WTC11 (cell line): ENCODE data around the gene PTPN1.

ENCODE experiments used
- FOXP1 ChIP-seq: sonication (generic); formaldehyde crosslinking; IDR thresholded peaks from 2 replicates; pipeline ENCODE4 v1.8.0; 2022; ENCODE audit warnings: missing genetic modification reagents, mild to moderate bottlenecking, moderate library complexity, borderline replicate concordance
- JUN ChIP-seq: sonication (generic); formaldehyde crosslinking; IDR thresholded peaks from 2 replicates; pipeline ENCODE4 v1.8.0; 2023; ENCODE audit warnings: mild to moderate bottlenecking, missing genetic modification reagents
- NR3C1 ChIP-seq: sonication (generic); formaldehyde crosslinking; conservative IDR thresholded peaks from 2 replicates; pipeline ENCODE4 v1.8.1; 2023; ENCODE audit warnings: low read depth, mild to moderate bottlenecking, missing genetic modification reagents
- SMAD3 ChIP-seq: sonication (generic); formaldehyde crosslinking; IDR thresholded peaks from 2 replicates; pipeline ENCODE4 v1.8.0; 2022; ENCODE audit warnings: missing genetic modification reagents, mild to moderate bottlenecking, borderline replicate concordance
- SP1 ChIP-seq: sonication (generic); formaldehyde crosslinking; conservative IDR thresholded peaks from 2 replicates; pipeline ENCODE4 v1.8.1; 2022; ENCODE audit warnings: missing genetic modification reagents
- ZBTB21 ChIP-seq: sonication (generic); formaldehyde crosslinking; IDR thresholded peaks from 2 replicates; pipeline ENCODE4 v1.8.1; 2023; ENCODE audit warnings: mild to moderate bottlenecking, missing genetic modification reagents, borderline replicate concordance
- ZNF219 ChIP-seq: sonication (generic); formaldehyde crosslinking; IDR thresholded peaks from 2 replicates; pipeline ENCODE4 v1.8.0; 2023; ENCODE audit warnings: missing genetic modification reagents, mild to moderate bottlenecking, borderline replicate concordance
- ZNF232 ChIP-seq: sonication (generic); formaldehyde crosslinking; IDR thresholded peaks from 2 replicates; pipeline ENCODE4 v1.8.0; 2022; ENCODE audit warnings: mild to moderate bottlenecking, missing genetic modification reagents
- TF ChIP-seq, protein P1 (sequence below): sonication (generic); formaldehyde crosslinking; IDR thresholded peaks from 2 replicates; pipeline ENCODE4 v1.8.0; 2022; ENCODE audit warnings: mild to moderate bottlenecking, missing genetic modification reagents
- TF ChIP-seq, protein P2 (sequence below): fragments of 200-600 bp; IDR thresholded peaks from 2 replicates; pipeline ENCODE4 v1.8.0; 2022; ENCODE audit warnings: antibody characterized with exemption
- TF ChIP-seq, protein P3 (sequence below): sonication (generic); formaldehyde crosslinking; IDR thresholded peaks from 2 replicates; pipeline ENCODE4 v1.8.1; 2023; ENCODE audit warnings: mild to moderate bottlenecking, missing genetic modification reagents, moderate library complexity
- TF ChIP-seq, protein P4 (sequence below): sonication (generic); formaldehyde crosslinking; IDR thresholded peaks from 2 replicates; pipeline ENCODE4 v1.8.1; 2023; ENCODE audit warnings: mild to moderate bottlenecking, moderate library complexity, missing genetic modification reagents
- TF ChIP-seq, protein P5 (sequence below): sonication (generic); formaldehyde crosslinking; IDR thresholded peaks from 2 replicates; pipeline ENCODE4 v1.8.0; 2022; ENCODE audit warnings: mild to moderate bottlenecking, missing genetic modification reagents

DNA sequence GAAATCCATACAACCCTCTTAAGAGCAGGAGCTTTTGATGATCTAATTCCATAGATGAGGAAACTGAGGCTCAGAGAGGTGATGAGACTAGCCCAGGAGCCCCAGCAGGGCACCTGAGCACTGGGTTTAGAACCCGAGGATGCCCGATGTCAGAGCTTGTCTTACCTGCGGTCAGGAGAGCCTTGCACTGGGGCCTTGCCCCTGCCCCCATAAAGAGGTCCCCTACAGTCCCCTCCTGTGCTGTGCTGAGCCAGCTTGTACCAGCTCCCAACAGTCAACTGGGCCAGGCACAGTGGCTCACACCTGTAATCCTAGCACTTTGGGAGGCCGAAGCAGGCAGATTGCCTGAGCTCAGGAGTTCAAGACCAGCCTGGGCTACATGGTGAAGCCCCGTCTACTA lies 122.5 kb downstream of the PTPN1 start:
- TF ChIP-seq, protein P1, sequence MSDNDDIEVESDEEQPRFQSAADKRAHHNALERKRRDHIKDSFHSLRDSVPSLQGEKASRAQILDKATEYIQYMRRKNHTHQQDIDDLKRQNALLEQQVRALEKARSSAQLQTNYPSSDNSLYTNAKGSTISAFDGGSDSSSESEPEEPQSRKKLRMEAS (CRISPR knock-in tag) = no peak
- TF ChIP-seq, protein P2, sequence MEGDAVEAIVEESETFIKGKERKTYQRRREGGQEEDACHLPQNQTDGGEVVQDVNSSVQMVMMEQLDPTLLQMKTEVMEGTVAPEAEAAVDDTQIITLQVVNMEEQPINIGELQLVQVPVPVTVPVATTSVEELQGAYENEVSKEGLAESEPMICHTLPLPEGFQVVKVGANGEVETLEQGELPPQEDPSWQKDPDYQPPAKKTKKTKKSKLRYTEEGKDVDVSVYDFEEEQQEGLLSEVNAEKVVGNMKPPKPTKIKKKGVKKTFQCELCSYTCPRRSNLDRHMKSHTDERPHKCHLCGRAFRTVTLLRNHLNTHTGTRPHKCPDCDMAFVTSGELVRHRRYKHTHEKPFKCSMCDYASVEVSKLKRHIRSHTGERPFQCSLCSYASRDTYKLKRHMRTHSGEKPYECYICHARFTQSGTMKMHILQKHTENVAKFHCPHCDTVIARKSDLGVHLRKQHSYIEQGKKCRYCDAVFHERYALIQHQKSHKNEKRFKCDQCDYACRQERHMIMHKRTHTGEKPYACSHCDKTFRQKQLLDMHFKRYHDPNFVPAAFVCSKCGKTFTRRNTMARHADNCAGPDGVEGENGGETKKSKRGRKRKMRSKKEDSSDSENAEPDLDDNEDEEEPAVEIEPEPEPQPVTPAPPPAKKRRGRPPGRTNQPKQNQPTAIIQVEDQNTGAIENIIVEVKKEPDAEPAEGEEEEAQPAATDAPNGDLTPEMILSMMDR = no peak
- TF ChIP-seq, protein P3, sequence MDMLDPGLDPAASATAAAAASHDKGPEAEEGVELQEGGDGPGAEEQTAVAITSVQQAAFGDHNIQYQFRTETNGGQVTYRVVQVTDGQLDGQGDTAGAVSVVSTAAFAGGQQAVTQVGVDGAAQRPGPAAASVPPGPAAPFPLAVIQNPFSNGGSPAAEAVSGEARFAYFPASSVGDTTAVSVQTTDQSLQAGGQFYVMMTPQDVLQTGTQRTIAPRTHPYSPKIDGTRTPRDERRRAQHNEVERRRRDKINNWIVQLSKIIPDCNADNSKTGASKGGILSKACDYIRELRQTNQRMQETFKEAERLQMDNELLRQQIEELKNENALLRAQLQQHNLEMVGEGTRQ = no peak
- TF ChIP-seq, protein P4, sequence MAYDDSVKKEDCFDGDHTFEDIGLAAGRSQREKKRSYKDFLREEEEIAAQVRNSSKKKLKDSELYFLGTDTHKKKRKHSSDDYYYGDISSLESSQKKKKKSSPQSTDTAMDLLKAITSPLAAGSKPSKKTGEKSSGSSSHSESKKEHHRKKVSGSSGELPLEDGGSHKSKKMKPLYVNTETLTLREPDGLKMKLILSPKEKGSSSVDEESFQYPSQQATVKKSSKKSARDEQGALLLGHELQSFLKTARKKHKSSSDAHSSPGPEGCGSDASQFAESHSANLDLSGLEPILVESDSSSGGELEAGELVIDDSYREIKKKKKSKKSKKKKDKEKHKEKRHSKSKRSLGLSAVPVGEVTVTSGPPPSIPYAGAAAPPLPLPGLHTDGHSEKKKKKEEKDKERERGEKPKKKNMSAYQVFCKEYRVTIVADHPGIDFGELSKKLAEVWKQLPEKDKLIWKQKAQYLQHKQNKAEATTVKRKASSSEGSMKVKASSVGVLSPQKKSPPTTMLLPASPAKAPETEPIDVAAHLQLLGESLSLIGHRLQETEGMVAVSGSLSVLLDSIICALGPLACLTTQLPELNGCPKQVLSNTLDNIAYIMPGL (CRISPR knock-in tag) = no peak
- TF ChIP-seq, protein P5, sequence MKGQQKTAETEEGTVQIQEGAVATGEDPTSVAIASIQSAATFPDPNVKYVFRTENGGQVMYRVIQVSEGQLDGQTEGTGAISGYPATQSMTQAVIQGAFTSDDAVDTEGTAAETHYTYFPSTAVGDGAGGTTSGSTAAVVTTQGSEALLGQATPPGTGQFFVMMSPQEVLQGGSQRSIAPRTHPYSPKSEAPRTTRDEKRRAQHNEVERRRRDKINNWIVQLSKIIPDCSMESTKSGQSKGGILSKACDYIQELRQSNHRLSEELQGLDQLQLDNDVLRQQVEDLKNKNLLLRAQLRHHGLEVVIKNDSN = no peak
- TF ChIP-seq ZNF219 (CRISPR knock-in tag) (no peak), JUN (CRISPR knock-in tag) (no peak), SP1 (no peak), NR3C1 (no peak), FOXP1 (no peak), ZBTB21 (CRISPR knock-in tag) (no peak), SMAD3 (no peak), ZNF232 (no peak)
